Measurements from ENCODE around the gene CHST14.

- TF ChIP-seq CTCF (conservative IDR thresholded peaks at IDR 0.05; ENCODE audit: low read depth, low read length) (no peak), EZH2 (IDR thresholded peaks at IDR 0.05; ENCODE audit: borderline replicate concordance, low read depth, low read length, poor library complexity, severe bottlenecking) (no peak)
Measured at GRCh38 chr15:40464595-40465185, 6.1 kb upstream of the CHST14 start.
